CD4-positive, CD25-positive, alpha-beta regulatory T cell (primary cell): ENCODE results near the gene NUP62. TPM values are rescaled to one million over a fixed set of nuclear protein-coding genes. Genes with fewer than 3 reads are reported as not detected.

Source experiments
- ATAC-seq, 2 donors: fragments of 150-1000 bp; cut with Tn5 transposase; one replicate each; pipeline ENCODE4 v1.10.0; 2021; ENCODE audit warnings: low read depth in 2 of 2, moderate number of reproducible peaks in 2 of 2, moderate library complexity in 1 of 2
- DNase-seq, 3 donors: peaks; one replicate each; pipeline versions ENCODE4 v3.0.0 to v3.0.0-alpha.2; 2012 to 2022; ENCODE audit warnings: mixed read lengths in 1 of 3
- H3K27ac ChIP-seq: one replicate; pipeline ENCODE4 v1.7.0; 2013; ENCODE audit warnings: mild to moderate bottlenecking, low read length; ENCODE audit not compliant: insufficient read depth, poor library complexity, severe bottlenecking
- H3K27me3 ChIP-seq: one replicate; pipeline ENCODE4 v1.7.0; 2013; ENCODE audit warnings: low read length; ENCODE audit not compliant: control insufficient read depth, insufficient read depth
- H3K36me3 ChIP-seq: one replicate; pipeline ENCODE4 v1.7.0; 2013; ENCODE audit warnings: mild to moderate bottlenecking, low read length, moderate library complexity; ENCODE audit not compliant: control insufficient read depth, insufficient read depth
- H3K4me1 ChIP-seq: 2 replicates; pipeline ENCODE4 v1.7.0; 2013; ENCODE audit warnings: mild to moderate bottlenecking, low read length; ENCODE audit not compliant: insufficient read depth, control insufficient read depth, poor library complexity, severe bottlenecking
- H3K4me3 ChIP-seq: one replicate; pipeline ENCODE4 v1.7.0; 2013; ENCODE audit warnings: low read depth, mild to moderate bottlenecking, low read length, moderate library complexity
- H3K9me3 ChIP-seq, 2 experiments: 1 replicate in 1 of 2; 2 replicates in 1 of 2; pipeline ENCODE4 v1.7.0; 2013; ENCODE audit warnings: low read length in 2 of 2, mild to moderate bottlenecking in 1 of 2, moderate library complexity in 1 of 2; ENCODE audit not compliant: control insufficient read depth in 2 of 2
- H3K27ac Mint-ChIP-seq, 3 donors: one replicate each; pipeline ENCODE4 v1.8.0; 2020 to 2022; ENCODE audit warnings: mild to moderate bottlenecking in 3 of 3, mixed read lengths in 3 of 3, moderate library complexity in 2 of 3
- H3K27me3 Mint-ChIP-seq: one replicate; pipeline ENCODE4 v1.8.0; 2022; ENCODE audit warnings: mild to moderate bottlenecking, mixed read lengths
- H3K36me3 Mint-ChIP-seq: one replicate; pipeline ENCODE4 v1.8.0; 2020; ENCODE audit warnings: mixed read lengths
- H3K4me1 Mint-ChIP-seq, 4 donors: one replicate each; pipeline ENCODE4 v1.8.0; 2020 to 2022; ENCODE audit warnings: mixed read lengths in 4 of 4, mild to moderate bottlenecking in 1 of 4
- H3K4me3 Mint-ChIP-seq, 4 donors: one replicate each; pipeline ENCODE4 v1.8.0; 2020 to 2022; ENCODE audit warnings: mild to moderate bottlenecking in 4 of 4, mixed read lengths in 4 of 4, moderate library complexity in 3 of 4
- H3K9me3 Mint-ChIP-seq, 7 donors: one replicate each; pipeline ENCODE4 v1.8.0; 2020 to 2022; ENCODE audit warnings: mixed read lengths in 7 of 7, mild to moderate bottlenecking in 3 of 7, moderate library complexity in 2 of 7
- polyA plus RNA-seq, 4 donors: library from polyadenylated mRNA; unstranded; fragments of 300-500 nt; fragmentation: Illumina TruSeq; gene quantifications; one replicate each; pipeline ENCODE4 v1.2.3, GENCODE V29; 2021
- total RNA-seq: library from RNA; stranded (reverse); gene quantifications from one replicate; pipeline ENCODE4 v1.2.3, GENCODE V29; 2022

The NUP62 gene
- total and polyA plus RNA-seq, 5 donors from 2014 or later: 40.2 to 47.2 (median 42.1) TPM

- Mint-ChIP-seq H3K27me3 (peaks cover 10% of the 10 kb centered on the region), H3K36me3 (no peaks in the 10 kb centered on the region), H3K9me3 (no peaks in the 10 kb centered on the region), H3K27ac (peak overlapping the region in 1 of 3 donors; percentile 84), H3K4me1 (peaks cover 0 to 59% (median 19%) of the 10 kb centered on the region in 4 donors), H3K4me3 (peak overlapping the region in 2 of 4 donors; percentile 57 to 93)
- peak overlapping the region; percentile 58 for H3K4me3 ChIP-seq
- H3K4me1 ChIP-seq: peaks cover 42% of the 10 kb centered on the region
- no peaks in the 10 kb centered on the region for H3K36me3 ChIP-seq
- H3K27me3 ChIP-seq: no peaks in the 10 kb centered on the region
- H3K9me3 ChIP-seq: no peaks in the 10 kb centered on the region
- DNase-seq (no peak), ATAC-seq (no peak)
- H3K27ac ChIP-seq: peak overlapping the region; percentile 98
Measured at GRCh38 chr19:49870309-49870901, 58.9 kb downstream of the NUP62 start.

GRCh38 chr19:49869484-49870308 is 59.6 kb downstream of the NUP62 start:
- DNase-seq: peak; percentile 87 to 99 (median 89)
- peak overlapping the region; percentile 98 for H3K27ac ChIP-seq
- peaks cover 10% of the 10 kb centered on the region for H3K27me3 Mint-ChIP-seq
- peak overlapping the region; percentile 60 for H3K4me3 ChIP-seq
- peak overlapping the region in 2 of 4 donors; percentile 57 to 93 for H3K4me3 Mint-ChIP-seq
- no peaks in the 10 kb centered on the region for H3K9me3 ChIP-seq
- peaks cover 3% of the 10 kb centered on the region for H3K36me3 ChIP-seq
- ATAC-seq: peak; percentile 81
- peaks cover 0 to 58% (median 21%) of the 10 kb centered on the region in 4 donors for H3K4me1 Mint-ChIP-seq
- no peaks in the 10 kb centered on the region for H3K36me3 Mint-ChIP-seq
- H3K27ac Mint-ChIP-seq: peak overlapping the region in 1 of 3 donors; percentile 84
- H3K4me1 ChIP-seq: peaks cover 40% of the 10 kb centered on the region
- H3K9me3 Mint-ChIP-seq: no peaks in the 10 kb centered on the region
- no peaks in the 10 kb centered on the region for H3K27me3 ChIP-seq

DNA sequence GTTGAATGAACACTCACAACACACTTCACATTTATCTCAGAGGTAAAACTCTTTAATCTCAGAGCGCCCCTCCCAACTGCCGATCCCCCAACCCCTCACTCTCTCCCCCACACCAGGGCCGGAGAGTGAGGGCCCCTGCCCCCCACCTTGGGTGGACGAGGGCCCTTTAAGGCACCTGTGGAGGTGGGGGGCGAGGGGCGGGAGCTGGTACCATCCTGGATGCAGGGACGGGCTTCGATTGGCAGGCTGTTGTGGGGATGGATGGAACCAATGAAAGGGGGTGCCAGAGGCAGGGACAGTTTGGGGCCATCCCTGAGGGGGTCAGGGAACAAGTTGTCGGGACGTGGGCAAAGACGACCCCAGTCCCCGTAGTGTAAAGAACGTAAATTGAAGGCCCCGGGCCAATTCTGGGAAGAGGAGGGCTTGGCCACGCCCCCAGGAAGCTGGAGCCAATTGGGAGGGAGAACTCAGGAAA is 60.3 kb downstream of the NUP62 start:
- peaks cover 40% of the 10 kb centered on the region for H3K4me1 ChIP-seq
- H3K9me3 ChIP-seq: no peaks in the 10 kb centered on the region
- Mint-ChIP-seq H3K27ac (peak overlapping the region in 2 of 3 donors; percentile 52 to 88), H3K4me1 (peaks cover 0 to 52% (median 22%) of the 10 kb centered on the region in 4 donors), H3K4me3 (peak overlapping the region in 1 of 4 donors; percentile 99), H3K36me3 (no peaks in the 10 kb centered on the region), H3K9me3 (no peaks in the 10 kb centered on the region), H3K27me3 (peaks cover 10% of the 10 kb centered on the region)
- H3K4me3 ChIP-seq: peak overlapping the region; percentile 60
- peak overlapping the region; percentile 98 for H3K27ac ChIP-seq
- H3K27me3 ChIP-seq: no peaks in the 10 kb centered on the region
- peaks cover 6% of the 10 kb centered on the region for H3K36me3 ChIP-seq
- DNase-seq (no peak), ATAC-seq (peak; percentile 2 to 7)

DNA sequence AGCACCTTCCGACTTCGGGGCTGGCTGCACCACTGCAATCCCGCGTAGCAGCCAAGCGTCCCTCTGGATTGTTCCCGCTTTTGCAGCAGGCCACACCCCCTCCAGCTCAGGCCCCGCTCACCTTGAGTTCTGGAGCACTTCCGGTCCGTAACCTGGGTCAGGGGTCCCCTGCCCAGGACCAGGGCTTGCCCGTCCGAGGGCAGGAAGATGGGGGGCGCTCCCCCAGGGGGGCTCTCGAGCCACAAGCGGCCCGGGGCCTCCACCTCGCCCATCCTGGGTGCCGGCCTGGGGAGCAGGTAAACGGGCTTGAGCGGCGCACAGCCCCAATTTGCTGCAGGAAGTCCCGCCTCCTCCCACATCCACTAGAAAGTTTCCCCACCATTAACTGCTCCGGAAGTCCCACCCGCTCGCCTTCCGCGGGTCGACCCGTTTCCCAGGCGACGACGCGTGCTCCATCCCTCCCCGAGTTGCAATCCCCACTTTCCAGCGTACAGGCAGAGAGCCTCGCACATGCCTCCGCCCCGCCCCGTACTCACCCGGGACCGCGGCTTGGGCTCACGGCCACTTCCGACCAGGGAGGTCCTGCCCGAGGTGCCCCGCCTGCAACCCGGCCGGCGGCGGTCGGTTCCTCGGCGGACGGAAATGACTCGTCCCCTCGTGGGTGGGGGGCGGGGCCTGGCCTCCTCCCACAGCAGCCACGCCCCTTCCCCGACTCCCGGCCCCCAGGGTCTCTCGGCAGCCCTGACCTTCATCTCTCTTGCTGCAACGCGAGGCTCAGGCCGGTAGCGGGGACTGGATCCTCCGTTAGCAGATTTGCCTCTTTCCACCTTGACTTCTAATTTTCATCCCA is 62.1 kb downstream of the NUP62 start, which contains the start of gene PNKP:
PNKP (minus strand) TSS at position 644 of the 850 bp plus-strand sequence; CDS start at position 272, 372 bp downstream.
- DNase-seq: peak; percentile 80 to 95 (median 91)
- H3K27ac Mint-ChIP-seq: peak within 1 kb of the TSS in 2 of 3 donors; percentile 98 to 100
- peak within 1 kb of the TSS; percentile 98 for H3K27ac ChIP-seq
- H3K9me3 ChIP-seq: no peaks in the 10 kb centered on the region
- peaks cover 0 to 51% (median 21%) of the 10 kb centered on the region in 4 donors for H3K4me1 Mint-ChIP-seq
- peaks cover 5% of the 10 kb centered on the region for H3K36me3 Mint-ChIP-seq
- no peaks in the 10 kb centered on the region for H3K9me3 Mint-ChIP-seq
- H3K4me3 Mint-ChIP-seq: peak within 1 kb of the TSS in 2 of 4 donors; percentile 99 to 100
- peak within 1 kb of the TSS; percentile 83 for H3K4me3 ChIP-seq
- peak; percentile 50 to 53 for ATAC-seq
- H3K27me3 Mint-ChIP-seq: peaks cover 10% of the 10 kb centered on the region
- no peaks in the 10 kb centered on the region for H3K27me3 ChIP-seq
- H3K36me3 ChIP-seq: peaks cover 6% of the 10 kb centered on the region
- H3K4me1 ChIP-seq: peaks cover 40% of the 10 kb centered on the region

DNA sequence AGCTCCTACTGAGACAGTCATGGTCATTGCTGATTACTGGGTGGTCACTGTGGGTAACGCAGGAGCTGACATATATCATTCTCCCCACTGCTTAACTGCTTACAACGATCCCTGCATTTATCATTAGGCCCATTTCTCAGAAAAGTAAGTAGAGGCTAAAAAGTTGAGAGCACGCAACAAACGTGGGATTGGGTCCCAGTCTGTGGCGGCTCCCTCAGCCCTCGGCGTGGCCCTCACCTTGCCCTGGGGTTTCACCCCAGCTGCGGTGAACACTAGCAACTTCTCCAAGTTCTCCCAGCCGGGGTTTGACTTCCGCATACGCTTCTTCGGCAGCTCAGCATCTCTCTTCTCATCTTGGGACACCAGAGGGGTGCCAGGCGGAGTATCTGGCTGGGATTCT is 64.4 kb downstream of the NUP62 start:
- Histone ChIP-seq H3K27ac (no peak overlapping the region), H3K9me3 (no peaks in the 10 kb centered on the region), H3K4me3 (no peak overlapping the region), H3K36me3 (peaks cover 19% of the 10 kb centered on the region), H3K27me3 (no peaks in the 10 kb centered on the region), H3K4me1 (peaks cover 32% of the 10 kb centered on the region)
- Mint-ChIP-seq H3K4me3 (peak overlapping the region in 3 of 4 donors; percentile 6 to 75 (median 58)), H3K36me3 (peaks cover 5% of the 10 kb centered on the region), H3K9me3 (peaks cover 0 to 1% (median 0%) of the 10 kb centered on the region in 7 donors), H3K27ac (no peak overlapping the region), H3K4me1 (peaks cover 0 to 35% (median 14%) of the 10 kb centered on the region in 4 donors), H3K27me3 (peaks cover 10% of the 10 kb centered on the region)
- DNase-seq (no peak), ATAC-seq (no peak)

- Histone ChIP-seq H3K4me3 (no peak overlapping the region), H3K9me3 (no peaks in the 10 kb centered on the region), H3K4me1 (peaks cover 24% of the 10 kb centered on the region), H3K27ac (no peak overlapping the region), H3K27me3 (no peaks in the 10 kb centered on the region), H3K36me3 (peaks cover 24% of the 10 kb centered on the region)
- ATAC-seq (no peak), DNase-seq (no peak)
- H3K9me3 Mint-ChIP-seq: peaks cover 0 to 1% (median 0%) of the 10 kb centered on the region in 7 donors
- peaks cover 0 to 35% (median 14%) of the 10 kb centered on the region in 4 donors for H3K4me1 Mint-ChIP-seq
- H3K27ac Mint-ChIP-seq: no peak overlapping the region
- peaks cover 10% of the 10 kb centered on the region for H3K27me3 Mint-ChIP-seq
- peak overlapping the region in 2 of 4 donors; percentile 6 to 21 for H3K4me3 Mint-ChIP-seq
- H3K36me3 Mint-ChIP-seq: peaks cover 5% of the 10 kb centered on the region
Measured at GRCh38 chr19:49863935-49864320, 65.4 kb downstream of the NUP62 start.
